ENCODE data around the gene NRL.
"Not testable (repeated sequence)": the region's sequence is repeated elsewhere in the genome, so short reads cannot be mapped to it uniquely, and the experiment has no call there.

NRL gene

GRCh38 chr14:24110523-24110922, 4.2 kb downstream of the NRL start:
- Histone ChIP-seq H3K9me3 (ENCODE audit: low read length) (no peaks in the 10 kb centered on the region), H3K4me1 (ENCODE audit: insufficient read depth, low read length) (peaks cover 1% of the 10 kb centered on the region), H3K36me3 (ENCODE audit: insufficient read depth, low read length) (no peaks in the 10 kb centered on the region), H2AFZ (ENCODE audit: low read depth, low read length) (no peak overlapping the region), H3K4me3 (ENCODE audit: low read length) (no peak overlapping the region), H3K27me3 (ENCODE audit: insufficient read depth, low read length) (no peaks in the 10 kb centered on the region)

GRCh38 chr14:24110060-24110459, 4.7 kb downstream of the NRL start:
- H3K4me3 ChIP-seq (ENCODE audit: low read length), result no peak overlapping the region
- no peaks in the 10 kb centered on the region for H3K36me3 ChIP-seq (ENCODE audit: insufficient read depth, low read length)
- H2AFZ ChIP-seq (ENCODE audit: low read depth, low read length), result no peak overlapping the region
- H3K27me3 ChIP-seq (ENCODE audit: insufficient read depth, low read length), result no peaks in the 10 kb centered on the region
- no peaks in the 10 kb centered on the region for H3K9me3 ChIP-seq (ENCODE audit: low read length)
- no peaks in the 10 kb centered on the region for H3K4me1 ChIP-seq (ENCODE audit: insufficient read depth, low read length)

- Histone ChIP-seq H2AFZ (ENCODE audit: low read depth, low read length) (no peak overlapping the region), H3K4me3 (ENCODE audit: low read length) (no peak overlapping the region), H3K27me3 (ENCODE audit: insufficient read depth, low read length) (no peaks in the 10 kb centered on the region), H3K4me1 (ENCODE audit: insufficient read depth, low read length) (no peaks in the 10 kb centered on the region), H3K36me3 (ENCODE audit: insufficient read depth, low read length) (no peaks in the 10 kb centered on the region), H3K9me3 (ENCODE audit: low read length) (no peaks in the 10 kb centered on the region)
These were observed 6.3 kb downstream of the NRL start for GRCh38 chr14:24108336-24108874.

GRCh38 chr14:24106672-24107271, 8.0 kb downstream of the NRL start:
- H3K27me3 ChIP-seq (ENCODE audit: insufficient read depth, low read length), result no peaks in the 10 kb centered on the region
- H3K4me1 ChIP-seq (ENCODE audit: insufficient read depth, low read length), result no peaks in the 10 kb centered on the region
- no peaks in the 10 kb centered on the region for H3K9me3 ChIP-seq (ENCODE audit: low read length)
- no peak overlapping the region for H2AFZ ChIP-seq (ENCODE audit: low read depth, low read length)
- H3K4me3 ChIP-seq (ENCODE audit: low read length), result no peak overlapping the region
- no peaks in the 10 kb centered on the region for H3K36me3 ChIP-seq (ENCODE audit: insufficient read depth, low read length)

- H2AFZ ChIP-seq (ENCODE audit: low read depth, low read length); H3K36me3 ChIP-seq (ENCODE audit: insufficient read depth, low read length); H3K4me3 ChIP-seq (ENCODE audit: low read length); H3K9me3 ChIP-seq (ENCODE audit: low read length); H3K27me3 ChIP-seq (ENCODE audit: insufficient read depth, low read length); H3K4me1 ChIP-seq (ENCODE audit: insufficient read depth, low read length): not testable (repeated sequence)
These were observed 9.0 kb downstream of the NRL start for GRCh38 chr14:24105609-24106239.

GRCh38 chr14:24103451-24103850, 11.3 kb downstream of the NRL start:
- H3K4me3 ChIP-seq (ENCODE audit: low read length), result no peak overlapping the region
- no peaks in the 10 kb centered on the region for H3K36me3 ChIP-seq (ENCODE audit: insufficient read depth, low read length)

GRCh38 chr14:24102357-24103048, 12.2 kb downstream of the NRL start:
- Histone ChIP-seq H2AFZ (ENCODE audit: low read depth, low read length) (no peak overlapping the region), H3K9me3 (ENCODE audit: low read length) (no peaks in the 10 kb centered on the region), H3K4me3 (ENCODE audit: low read length) (no peak overlapping the region), H3K27me3 (ENCODE audit: insufficient read depth, low read length) (peaks cover 2% of the 10 kb centered on the region), H3K4me1 (ENCODE audit: insufficient read depth, low read length) (no peaks in the 10 kb centered on the region), H3K36me3 (ENCODE audit: insufficient read depth, low read length) (no peaks in the 10 kb centered on the region)

More at GRCh38 chr14:24103451-24103850, 11.3 kb downstream of the NRL start:
- Histone ChIP-seq H3K27me3 (ENCODE audit: insufficient read depth, low read length) (peaks cover 2% of the 10 kb centered on the region), H3K9me3 (ENCODE audit: low read length) (no peaks in the 10 kb centered on the region), H3K4me1 (ENCODE audit: insufficient read depth, low read length) (no peaks in the 10 kb centered on the region), H2AFZ (ENCODE audit: low read depth, low read length) (no peak overlapping the region)

- H3K9me3 ChIP-seq (ENCODE audit: low read length), result no peaks in the 10 kb centered on the region
- no peak overlapping the region for H2AFZ ChIP-seq (ENCODE audit: low read depth, low read length)
- no peak overlapping the region for H3K4me3 ChIP-seq (ENCODE audit: low read length)
- H3K27me3 ChIP-seq (ENCODE audit: insufficient read depth, low read length), result peaks cover 2% of the 10 kb centered on the region
- H3K4me1 ChIP-seq (ENCODE audit: insufficient read depth, low read length), result no peaks in the 10 kb centered on the region
- no peaks in the 10 kb centered on the region for H3K36me3 ChIP-seq (ENCODE audit: insufficient read depth, low read length)
These were observed 13.7 kb downstream of the NRL start for GRCh38 chr14:24100982-24101494.

GRCh38 chr14:24100197-24100981, 14.4 kb downstream of the NRL start:
- H3K4me3 ChIP-seq (ENCODE audit: low read length), result no peak overlapping the region
- H3K36me3 ChIP-seq (ENCODE audit: insufficient read depth, low read length), result no peaks in the 10 kb centered on the region
- H3K27me3 ChIP-seq (ENCODE audit: insufficient read depth, low read length), result peaks cover 3% of the 10 kb centered on the region
- no peaks in the 10 kb centered on the region for H3K9me3 ChIP-seq (ENCODE audit: low read length)
- no peak overlapping the region for H2AFZ ChIP-seq (ENCODE audit: low read depth, low read length)
- no peaks in the 10 kb centered on the region for H3K4me1 ChIP-seq (ENCODE audit: insufficient read depth, low read length)

- H2AFZ ChIP-seq (ENCODE audit: low read depth, low read length), result no peak overlapping the region
- no peak overlapping the region for H3K4me3 ChIP-seq (ENCODE audit: low read length)
- no peaks in the 10 kb centered on the region for H3K4me1 ChIP-seq (ENCODE audit: insufficient read depth, low read length)
- H3K36me3 ChIP-seq (ENCODE audit: insufficient read depth, low read length), result no peaks in the 10 kb centered on the region
- H3K27me3 ChIP-seq (ENCODE audit: insufficient read depth, low read length), result peaks cover 11% of the 10 kb centered on the region
- no peaks in the 10 kb centered on the region for H3K9me3 ChIP-seq (ENCODE audit: low read length)
These were observed 15.6 kb downstream of the NRL start for GRCh38 chr14:24098927-24099813.

- no peak overlapping the region for H2AFZ ChIP-seq (ENCODE audit: low read depth, low read length)
These were observed 16.4 kb downstream of the NRL start for GRCh38 chr14:24098229-24098926.

More at GRCh38 chr14:24098229-24098926, 16.4 kb downstream of the NRL start:
- H3K36me3 ChIP-seq (ENCODE audit: insufficient read depth, low read length), result no peaks in the 10 kb centered on the region
- H3K9me3 ChIP-seq (ENCODE audit: low read length), result no peaks in the 10 kb centered on the region
- no peak overlapping the region for H3K4me3 ChIP-seq (ENCODE audit: low read length)
- peaks cover 11% of the 10 kb centered on the region for H3K27me3 ChIP-seq (ENCODE audit: insufficient read depth, low read length)
- H3K4me1 ChIP-seq (ENCODE audit: insufficient read depth, low read length), result peaks cover 2% of the 10 kb centered on the region
